K562 (cell line): ENCODE data around the gene INVS. TPM values are rescaled to one million over a fixed set of nuclear protein-coding genes. Genes with fewer than 3 reads are reported as not detected.

Experiments
- BRD4 ChIP-seq: fragments of 200-600 bp; sonication (generic); IDR thresholded peaks from 2 replicates; pipeline ENCODE4 v1.6.1; 2017; ENCODE audit warnings: inconsistent platforms
- HES1 ChIP-seq: fragments of 450-650 bp; IDR thresholded peaks from 2 replicates; pipeline ENCODE4 v1.6.1; 2016; ENCODE audit warnings: low read depth, mild to moderate bottlenecking, moderate library complexity
- RREB1 ChIP-seq: fragments of 250-450 bp; sonication (Bioruptor Pico); IDR thresholded peaks from 2 replicates; pipeline ENCODE4 v1.4.0; 2020
- TCF7L2 ChIP-seq: fragments of 150-350 bp; IDR thresholded peaks from 2 replicates; pipeline ENCODE4 v1.6.1; 2016; ENCODE audit warnings: low read depth, mild to moderate bottlenecking, low read length, moderate library complexity
- ZNF217 ChIP-seq: sonication (generic); formaldehyde crosslinking; IDR thresholded peaks from 2 replicates; pipeline ENCODE4 v1.8.0; 2022; ENCODE audit warnings: mild to moderate bottlenecking, missing genetic modification reagents
- polyA plus RNA-seq, 8 experiments: library from polyadenylated mRNA; depleted of rRNA in 4 of 8; stranded (reverse) in 5 of 8; unstranded in 3 of 8; fragments of >200 nt; fragmentation: Nextera tagmentation in 2 of 8; fragmentation: Illumina TruSeq in 1 of 8; extraction: Ambion mirVana in 2 of 8; extraction: Trizol in 1 of 8; gene quantifications; 2 replicates each; pipeline versions ENCODE4 v1.2.1 to v1.2.3, GENCODE V29; 2011 to 2014; ENCODE audit warnings: inconsistent platforms in 1 of 8, missing spikeins in 1 of 8
- total RNA-seq, 7 experiments: library from RNA; depleted of rRNA in 6 of 7; stranded (reverse); fragments of >200 nt in 6 of 7; fragmentation: Illumina TruSeq in 2 of 7; extraction: Trizol in 2 of 7; gene quantifications; 2 replicates each; pipeline versions ENCODE4 v1.2.1 to v1.2.3, GENCODE V29; 2011 to 2021; ENCODE audit warnings: low replicate concordance in 1 of 7

Gene INVS
- total and polyA plus RNA-seq, 9 of the 15 experiments (the other 6 are each of a cell fraction or from before 2014, with no cell fraction given) = 0.77 to 18.5 (median 10.0) TPM

GRCh38 chr9:100219347-100219746, 120.3 kb downstream of the INVS start (continued):
- TF ChIP-seq RREB1 = no peak
- no peak for TF ChIP-seq HES1
- TF ChIP-seq ZNF217 = no peak
- no peak for TF ChIP-seq BRD4
- no peak for TF ChIP-seq TCF7L2
